Activated CD8-positive, alpha-beta memory T cell treated with anti-CD3 and anti-CD28 coated beads, Interleukin-2, amount 50 U/mL, for 1 hour (primary cell): ENCODE data around the gene NBPF9.
"Not testable (repeated sequence)": the region's sequence is repeated elsewhere in the genome, so short reads cannot be mapped to it uniquely, and the experiment has no call there.

ENCODE experiments used
- DNase-seq: peaks from one replicate; pipeline ENCODE4 v3.0.0-alpha.2; 2020; ENCODE audit errors: extremely low read depth

NBPF9 gene, protein sequence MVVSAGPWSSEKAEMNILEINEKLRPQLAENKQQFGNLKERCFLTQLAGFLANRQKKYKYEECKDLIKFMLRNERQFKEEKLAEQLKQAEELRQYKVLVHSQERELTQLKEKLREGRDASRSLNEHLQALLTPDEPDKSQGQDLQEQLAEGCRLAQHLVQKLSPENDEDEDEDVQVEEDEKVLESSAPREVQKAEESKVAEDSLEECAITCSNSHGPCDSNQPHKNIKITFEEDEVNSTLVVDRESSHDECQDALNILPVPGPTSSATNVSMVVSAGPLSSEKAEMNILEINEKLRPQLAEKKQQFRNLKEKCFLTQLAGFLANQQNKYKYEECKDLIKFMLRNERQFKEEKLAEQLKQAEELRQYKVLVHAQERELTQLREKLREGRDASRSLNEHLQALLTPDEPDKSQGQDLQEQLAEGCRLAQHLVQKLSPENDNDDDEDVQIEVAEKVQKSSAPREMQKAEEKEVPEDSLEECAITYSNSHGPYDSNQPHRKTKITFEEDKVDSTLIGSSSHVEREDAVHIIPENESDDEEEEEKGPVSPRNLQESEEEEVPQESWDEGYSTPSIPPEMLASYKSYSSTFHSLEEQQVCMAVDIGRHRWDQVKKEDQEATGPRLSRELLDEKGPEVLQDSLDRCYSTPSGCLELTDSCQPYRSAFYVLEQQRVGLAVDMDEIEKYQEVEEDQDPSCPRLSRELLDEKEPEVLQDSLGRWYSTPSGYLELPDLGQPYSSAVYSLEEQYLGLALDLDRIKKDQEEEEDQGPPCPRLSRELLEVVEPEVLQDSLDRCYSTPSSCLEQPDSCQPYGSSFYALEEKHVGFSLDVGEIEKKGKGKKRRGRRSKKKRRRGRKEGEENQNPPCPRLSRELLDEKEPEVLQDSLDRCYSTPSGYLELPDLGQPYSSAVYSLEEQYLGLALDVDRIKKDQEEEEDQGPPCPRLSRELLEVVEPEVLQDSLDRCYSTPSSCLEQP (N-terminal part only)

DNA sequence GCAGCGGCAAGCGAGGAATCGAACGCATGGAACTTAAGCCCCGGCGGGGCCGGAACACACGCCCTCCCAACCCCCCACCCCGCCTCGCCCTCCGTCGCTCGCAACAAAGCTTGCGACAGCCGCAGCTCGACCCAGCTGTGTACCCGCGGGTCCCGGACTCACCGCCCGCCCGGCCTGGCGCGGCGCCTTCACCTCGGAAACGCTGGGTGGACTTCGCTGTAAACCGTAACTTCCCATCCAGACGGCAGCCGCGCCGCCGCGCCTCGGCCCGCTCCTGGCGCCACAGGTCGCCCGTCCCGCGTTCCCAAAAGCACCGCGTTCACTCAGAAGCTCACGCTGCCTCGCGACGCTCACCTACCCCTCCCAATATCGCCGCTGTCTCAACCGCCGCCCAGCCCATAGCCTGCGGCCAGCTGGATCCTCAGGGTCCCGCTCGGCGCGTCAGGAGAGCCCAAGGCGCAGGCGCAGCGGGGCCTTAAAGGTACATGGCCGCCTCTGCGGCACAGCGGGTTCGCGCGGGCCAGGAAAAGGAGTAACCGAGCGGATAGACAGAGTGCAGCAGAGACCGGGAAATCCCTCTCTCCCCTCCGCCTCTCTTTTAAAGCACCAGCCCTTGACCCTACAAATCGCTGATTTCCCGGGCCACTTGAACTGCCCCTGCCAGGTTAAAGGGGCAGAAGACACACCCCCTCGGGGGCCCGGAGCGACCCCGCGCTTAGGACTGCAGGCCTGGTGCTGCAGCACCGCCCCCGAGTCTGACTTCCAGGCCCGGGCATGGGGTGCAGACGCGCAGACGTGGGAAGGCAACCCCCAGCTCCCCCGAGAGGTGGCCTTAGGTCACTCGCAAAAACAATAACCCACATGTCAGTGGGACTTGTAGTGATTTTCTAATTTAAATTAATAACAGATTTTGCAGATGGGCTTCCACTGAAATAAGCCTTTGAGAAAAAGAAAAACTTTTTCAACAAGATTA is at the start of gene NBPF9:
Gene NBPF9, minus strand, starts transcription at position 443 of the 973 bp plus-strand sequence. CDS start 21,412 bp downstream, outside the sequence.
- DNase-seq, result not testable (repeated sequence)

DNA sequence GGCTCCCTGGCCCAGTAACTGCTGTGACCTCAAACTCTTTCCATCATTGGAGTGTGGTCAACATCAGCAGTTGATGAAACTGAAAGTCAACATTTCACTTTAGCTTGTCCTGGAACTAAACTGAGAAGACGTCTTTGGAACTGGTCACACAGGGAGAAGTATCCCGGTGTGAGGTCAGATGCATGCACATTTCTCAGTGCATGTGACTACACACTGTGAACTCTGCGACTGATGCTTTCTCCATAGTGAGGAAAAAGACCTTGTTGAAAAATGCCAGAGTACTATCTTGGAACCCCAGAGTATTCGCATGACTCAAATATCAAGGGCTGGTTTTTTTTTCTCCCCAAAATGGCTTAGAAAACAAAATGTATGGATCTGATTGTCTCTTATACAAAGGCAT is 46.6 kb upstream of the NBPF9 start:
- DNase-seq, result not testable (repeated sequence)

DNA sequence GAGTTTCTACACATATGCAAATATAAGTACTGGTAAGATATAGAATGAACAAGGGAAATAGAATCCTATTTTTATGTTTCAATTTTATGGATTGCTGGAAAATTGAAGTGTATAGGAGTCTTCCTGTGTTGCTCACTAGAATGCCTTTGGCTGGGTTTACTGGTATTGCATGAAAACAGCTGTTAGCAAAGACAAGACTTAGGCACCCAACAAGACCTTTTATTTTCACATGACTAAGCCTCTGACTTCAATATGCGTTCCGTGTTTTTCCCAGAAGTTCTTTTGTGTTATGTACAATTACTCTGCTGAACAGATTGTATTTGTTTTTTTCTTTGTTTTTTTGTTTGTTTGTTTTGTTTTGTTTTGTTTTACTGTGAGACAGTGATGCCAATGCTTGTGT is 34.2 kb upstream of the NBPF9 start:
- not testable (repeated sequence) for DNase-seq

DNA sequence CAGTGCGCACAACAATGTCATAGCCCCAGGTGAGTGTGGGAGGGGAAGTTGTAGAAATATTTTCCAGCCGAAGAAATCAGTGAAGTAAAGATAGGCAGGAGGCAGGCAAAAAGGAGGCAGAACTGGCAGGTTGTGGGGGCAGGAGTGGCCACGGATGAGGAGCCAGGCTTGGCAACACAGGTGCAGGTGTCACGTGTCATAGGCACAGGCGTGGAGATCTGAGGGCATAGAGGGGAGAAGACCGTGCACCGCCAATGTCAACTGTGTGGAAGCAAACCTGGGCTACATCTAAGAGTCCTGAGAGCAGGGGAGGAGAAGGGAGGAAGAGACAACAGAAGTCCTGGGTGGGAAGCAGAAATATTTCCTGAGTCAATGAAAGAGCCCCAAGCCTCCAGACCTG is 27.6 kb upstream of the NBPF9 start:
- DNase-seq, result not testable (repeated sequence)

DNA sequence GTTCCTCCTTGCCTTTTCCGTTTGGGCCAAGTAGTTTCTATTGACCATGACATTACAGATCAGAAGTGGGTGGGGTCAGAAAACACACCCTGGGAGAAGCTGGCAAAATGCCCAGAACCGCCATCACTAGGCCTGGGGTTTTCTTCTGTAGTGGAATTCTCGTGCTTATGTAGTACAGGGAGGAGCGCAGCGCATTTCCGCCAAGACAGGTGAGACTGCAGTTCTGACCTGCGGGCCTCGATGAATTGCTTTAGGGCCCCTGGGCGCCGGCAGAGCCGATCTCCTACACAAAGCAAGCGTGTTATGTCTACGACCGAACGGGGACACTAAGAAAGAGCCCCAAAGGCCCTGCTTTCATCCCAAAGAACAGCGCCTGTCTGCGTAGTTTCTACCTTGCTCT is 25.9 kb upstream of the NBPF9 start:
- not testable (repeated sequence) for DNase-seq

DNA sequence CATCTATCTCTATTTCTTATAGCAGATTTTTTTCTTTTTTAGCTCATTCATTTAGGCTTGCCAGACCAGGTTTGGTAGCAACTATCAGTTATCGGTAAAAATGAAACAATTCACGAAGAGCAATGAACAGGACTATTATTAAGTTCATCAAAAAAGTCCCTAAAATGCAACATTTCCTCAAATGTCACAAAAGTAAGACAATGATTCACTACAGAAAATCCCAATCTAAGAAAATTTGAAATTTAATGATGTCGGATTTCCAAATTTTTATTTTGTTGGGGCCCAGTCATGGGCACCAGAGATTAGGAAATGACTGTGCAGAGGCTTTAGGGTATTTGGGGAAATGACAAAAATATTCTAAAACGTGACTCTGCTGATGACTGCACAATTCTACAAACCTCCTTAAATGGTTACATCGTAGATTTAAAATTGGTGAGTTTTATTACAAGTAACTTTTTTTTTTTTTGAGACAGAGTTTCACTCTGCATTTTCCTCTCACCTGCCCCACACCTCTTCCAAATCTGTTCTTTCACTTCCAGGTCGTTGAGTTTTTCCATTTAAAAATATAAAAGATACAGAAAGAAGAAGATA is 23.3 kb upstream of the NBPF9 start:
- not testable (repeated sequence) for DNase-seq

DNA sequence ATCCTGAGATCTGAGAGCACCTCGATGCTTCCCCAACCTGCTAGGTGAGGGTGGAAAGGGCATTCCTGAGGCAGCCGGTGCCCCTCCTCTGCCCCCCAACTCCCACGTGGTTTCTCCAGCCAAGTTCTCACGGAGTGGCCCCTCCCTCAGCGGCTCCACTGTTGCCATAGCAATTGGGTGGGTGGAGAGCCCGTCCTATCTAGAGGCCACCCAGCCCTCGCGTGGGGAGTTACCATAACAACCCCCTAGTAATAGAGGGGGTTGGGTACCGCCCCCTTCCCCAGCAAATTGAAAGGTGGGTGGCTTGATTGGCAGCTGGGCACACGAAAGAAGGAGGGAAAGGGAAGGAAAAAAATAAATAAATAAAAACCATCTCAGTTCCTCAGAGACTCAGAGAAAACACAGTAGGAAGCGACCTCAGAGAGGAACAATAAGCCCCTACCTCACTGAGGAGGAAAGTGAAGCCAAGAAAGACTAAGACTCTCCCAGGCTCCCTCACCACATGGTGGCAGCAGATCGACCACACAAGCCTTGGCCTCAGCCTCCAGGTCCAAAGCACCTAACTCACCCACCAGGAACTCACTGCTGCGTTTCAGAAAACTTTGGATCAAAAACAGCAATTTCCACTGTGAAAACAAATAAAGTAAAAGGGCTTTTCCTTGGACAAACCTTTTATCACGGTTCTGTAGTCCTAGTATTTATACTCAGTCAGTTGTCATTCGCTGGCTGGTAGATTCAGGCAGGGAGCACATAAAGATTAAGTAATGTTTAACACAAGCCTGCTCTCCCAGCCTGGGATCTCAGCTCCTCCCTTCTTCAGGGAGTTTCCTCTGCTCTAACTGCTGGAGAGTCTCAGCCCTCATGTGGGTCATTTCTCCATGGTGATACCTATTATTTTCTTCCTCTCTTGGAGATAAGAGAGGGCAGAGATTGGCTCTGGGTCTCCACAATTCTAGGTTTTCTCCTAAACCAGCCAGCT is 20.9 kb upstream of the NBPF9 start:
- not testable (repeated sequence) for DNase-seq

DNA sequence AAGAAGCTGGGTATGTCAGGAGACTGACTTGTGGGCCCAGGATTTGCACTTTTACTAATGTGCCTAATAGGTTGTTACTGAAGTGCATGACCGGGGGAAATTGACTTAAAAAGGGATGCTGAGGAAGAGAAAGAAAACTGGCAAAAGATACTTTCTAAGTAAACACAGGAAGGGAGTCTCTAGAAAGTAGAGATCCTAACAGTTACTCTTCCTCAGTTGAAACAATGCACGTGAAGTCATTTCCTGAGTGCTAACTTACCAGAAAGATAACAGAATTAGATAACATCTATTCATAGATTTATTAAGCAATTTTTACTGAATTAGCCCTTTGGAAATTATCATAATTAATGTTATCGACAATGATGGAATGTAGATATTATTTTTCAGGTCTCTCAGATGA is 9.5 kb upstream of the NBPF9 start:
- not testable (repeated sequence) for DNase-seq

DNA sequence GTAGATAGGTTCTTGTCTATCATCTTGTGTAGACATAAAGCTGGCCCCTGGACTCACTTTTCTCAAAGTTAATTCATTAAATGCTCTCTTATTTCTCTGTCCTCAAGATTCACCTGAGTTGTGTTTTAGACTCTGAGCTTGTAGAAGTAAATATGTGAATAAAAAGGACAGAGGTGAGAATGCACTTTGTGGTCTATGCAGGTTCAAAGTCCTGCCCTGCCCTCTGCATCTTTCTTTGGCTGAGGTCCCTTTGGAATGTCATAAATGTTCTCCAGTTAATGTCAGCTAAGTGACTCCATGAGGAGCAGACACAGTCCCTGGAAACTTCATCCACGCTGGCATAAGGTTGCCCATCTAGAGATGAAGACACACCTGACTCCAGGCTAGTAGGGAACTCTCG is 7.0 kb upstream of the NBPF9 start:
- not testable (repeated sequence) for DNase-seq

DNA sequence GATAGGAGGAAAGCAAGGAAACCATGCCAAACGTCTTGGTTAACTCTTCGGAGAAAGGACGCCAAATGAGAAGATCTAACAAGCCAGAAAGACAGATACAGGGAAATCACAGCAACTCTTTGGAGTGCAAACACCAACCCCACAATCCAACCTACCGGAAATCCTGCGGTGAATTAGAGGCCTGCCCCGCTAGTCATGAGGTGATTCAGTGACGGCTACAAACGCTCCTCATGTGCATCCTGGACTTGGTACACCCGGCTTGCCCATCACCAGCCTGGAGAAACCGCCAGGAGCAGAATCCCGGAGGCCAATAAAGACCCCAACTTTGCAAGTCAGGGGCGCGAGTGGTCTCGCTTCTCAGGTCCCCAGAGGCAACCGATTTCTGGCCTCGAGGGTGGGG is 777 bp downstream of the NBPF9 start:
- not testable (repeated sequence) for DNase-seq

DNA sequence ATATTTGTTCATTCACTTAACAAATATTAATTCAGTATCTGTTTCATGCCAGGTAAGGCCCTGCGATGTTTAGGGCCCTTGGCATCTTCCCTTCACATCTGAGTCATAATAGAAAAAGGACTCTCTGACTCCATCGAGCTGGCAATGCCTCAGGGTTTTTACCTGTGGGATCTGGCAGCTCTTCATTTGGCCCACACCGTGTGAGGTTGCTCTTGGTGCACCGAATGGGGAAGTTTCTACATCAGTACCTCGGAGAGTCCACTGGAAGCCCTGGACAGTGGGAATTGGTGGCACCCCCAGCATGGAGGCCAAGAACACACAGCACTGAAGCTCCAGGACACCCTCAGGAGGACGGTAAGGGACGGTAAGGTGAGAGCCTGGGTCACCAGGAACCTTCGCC is 5.1 kb downstream of the NBPF9 start:
- not testable (repeated sequence) for DNase-seq

DNA sequence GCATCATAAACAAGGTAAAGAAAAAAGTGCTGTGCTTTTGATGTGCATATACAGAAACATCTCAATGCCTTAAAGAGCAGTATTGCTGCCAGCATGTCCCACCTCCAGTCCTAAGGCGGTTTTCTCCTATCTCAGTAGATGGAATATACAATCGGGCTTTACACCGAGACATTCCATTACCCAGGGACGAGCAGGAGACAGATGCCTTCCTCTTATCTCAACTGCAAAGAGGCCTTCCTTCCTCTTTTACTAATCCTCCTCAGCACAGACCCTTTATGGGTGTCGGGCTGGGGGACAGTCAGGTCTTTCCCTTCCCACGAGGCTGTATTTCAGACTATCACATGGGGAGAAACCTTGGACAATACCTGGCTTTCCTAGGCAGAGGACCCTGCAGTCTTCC is 10.2 kb downstream of the NBPF9 start:
- not testable (repeated sequence) for DNase-seq

DNA sequence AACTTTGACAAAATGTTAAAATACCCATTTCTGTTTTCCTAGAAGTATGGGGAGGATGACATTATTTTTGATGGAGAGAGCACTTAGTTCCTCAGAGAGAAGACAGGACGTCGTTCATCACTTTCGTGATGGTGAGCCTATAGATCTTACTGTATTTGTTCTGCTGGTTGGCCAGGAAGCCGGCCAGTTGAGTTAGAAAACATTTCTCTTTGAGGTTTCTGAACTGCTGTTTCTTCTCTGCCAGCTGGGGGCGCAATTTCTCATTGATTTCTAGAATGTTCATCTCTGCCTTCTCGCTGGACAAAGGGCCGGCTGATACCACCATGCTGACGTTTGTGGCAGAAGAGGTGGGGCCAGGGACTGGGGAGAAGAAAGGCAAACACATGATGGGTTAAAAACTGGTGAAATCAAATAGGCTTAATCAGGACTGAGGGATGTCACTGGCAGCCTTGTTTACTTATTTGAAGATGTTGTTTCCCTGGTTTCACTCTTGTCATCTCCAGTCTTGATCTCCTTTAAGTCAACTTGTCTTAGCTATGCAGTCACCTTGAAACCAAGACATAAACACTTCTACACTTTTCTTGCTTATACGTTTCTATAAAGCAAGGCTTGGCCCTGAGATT is 27.7 kb downstream of the NBPF9 start:
- DNase-seq, result not testable (repeated sequence)

DNA sequence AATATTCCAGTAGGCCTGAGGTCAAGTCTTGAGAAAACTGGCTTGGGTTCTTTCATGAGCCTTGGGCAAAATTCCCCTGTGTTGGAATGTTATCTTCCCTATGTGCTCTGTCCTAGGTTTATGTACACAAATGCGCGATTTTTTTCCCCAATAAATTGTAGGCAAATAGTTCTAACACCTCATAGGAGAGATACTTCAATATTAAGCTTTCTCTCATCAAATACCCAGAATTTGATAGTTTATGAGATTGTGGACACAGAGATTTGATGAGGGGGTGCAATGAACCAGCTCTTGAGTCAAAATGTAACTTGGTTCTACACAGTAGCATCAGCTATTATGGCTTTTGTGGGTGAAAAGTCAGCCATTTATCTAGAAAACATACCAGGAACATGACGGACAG is 38.7 kb downstream of the NBPF9 start:
- not testable (repeated sequence) for DNase-seq

DNA sequence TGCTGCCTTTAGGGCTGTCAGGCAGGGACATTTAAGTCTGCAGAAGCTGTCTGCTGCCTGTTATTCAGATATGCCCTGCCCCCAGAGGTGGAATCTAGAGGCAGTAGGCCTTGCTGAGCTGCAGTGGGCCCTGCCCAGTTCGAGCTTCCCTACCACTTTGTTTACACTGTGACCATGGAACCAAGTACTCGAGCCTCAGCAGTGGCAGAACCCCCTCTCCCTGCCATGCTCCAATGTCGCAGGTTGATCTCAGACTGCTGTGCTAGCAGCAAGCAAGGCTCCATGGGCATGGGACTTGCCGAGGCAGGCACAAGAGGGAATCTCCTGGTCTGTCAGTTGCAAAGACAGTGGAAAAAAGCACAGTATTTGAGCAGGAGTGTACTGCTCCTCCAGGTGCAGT is 60.3 kb downstream of the NBPF9 start:
- not testable (repeated sequence) for DNase-seq

DNA sequence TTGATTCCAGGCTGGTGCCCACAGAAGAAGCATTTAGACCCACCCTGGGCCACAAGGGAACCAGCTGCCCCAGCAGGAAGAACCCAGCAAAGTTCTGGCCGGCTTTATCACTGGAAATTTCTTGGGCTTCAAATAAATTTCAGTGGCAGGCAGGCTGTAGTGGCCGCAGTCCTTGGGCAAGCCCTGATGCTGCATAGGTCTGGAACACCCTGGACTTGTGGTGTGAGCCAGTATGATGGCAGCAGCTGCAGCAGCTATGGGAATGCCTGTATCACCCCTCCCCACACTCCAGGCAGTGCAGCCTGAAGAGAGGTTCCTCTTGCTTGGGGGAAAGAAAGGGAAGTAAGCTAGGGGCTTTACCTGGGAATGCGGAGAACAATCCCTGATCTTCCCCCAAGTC is 69.4 kb downstream of the NBPF9 start:
- DNase-seq, result not testable (repeated sequence)

DNA sequence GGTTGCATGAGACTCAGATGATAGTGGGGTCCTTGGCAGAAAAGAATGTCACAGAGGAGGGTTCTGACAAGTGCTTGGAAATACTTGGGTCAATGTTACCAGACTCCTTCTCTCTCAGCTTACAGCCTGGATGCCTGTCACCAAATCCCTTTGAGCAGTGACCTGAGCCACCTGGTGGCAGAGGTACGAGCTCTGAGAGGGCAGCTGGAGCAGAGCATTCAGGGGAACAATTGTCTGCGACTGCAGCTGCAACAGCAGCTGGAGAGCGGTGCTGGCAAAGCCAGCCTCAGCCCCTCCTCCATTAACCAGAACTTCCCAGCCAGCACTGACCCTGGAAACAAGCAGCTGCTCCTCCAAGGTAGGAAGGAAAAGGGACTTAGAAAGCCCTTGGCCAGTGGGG is 79.0 kb downstream of the NBPF9 start:
- DNase-seq, result not testable (repeated sequence)

DNA sequence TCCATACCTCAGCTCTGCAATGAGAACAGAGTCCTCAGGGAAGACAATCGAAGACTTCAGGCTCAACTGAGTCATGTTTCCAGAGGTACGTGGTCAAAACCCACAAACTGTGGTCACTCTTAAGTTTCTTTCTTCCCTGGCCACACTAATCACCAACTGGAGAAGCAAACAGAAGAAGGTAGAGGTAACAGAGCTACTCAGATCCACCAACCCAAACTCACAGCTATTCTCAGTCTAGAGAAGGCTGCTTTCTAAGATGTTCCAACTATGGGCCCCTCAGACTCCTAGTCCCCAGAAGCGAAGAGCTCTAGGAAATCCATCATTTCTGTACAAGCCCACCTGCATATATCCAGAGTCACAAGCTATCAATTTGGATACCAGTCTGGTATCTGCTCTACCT is 84.8 kb downstream of the NBPF9 start:
- not testable (repeated sequence) for DNase-seq

DNA sequence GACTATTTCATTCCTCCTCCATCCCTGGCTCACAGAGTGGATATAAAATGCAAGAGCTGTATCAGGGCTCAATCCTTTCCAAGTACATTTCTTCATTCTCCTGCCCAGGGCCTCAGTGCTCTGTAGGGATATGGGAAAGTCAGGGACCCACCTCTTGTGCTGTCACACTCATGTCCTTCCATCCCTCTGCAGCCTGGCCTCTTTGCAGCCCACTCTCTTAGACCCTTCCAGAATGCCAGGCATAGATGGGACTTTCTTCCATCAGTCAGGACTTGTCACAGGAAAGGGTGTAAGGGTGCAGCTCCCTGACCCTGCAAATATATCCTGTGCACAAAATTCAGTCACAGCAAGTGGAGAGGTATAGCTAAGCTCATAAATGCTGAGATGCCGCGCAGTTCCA is 86.7 kb downstream of the NBPF9 start:
- DNase-seq, result not testable (repeated sequence)
